ENCODE measurements around the gene BPIFB1. TPM values are rescaled to one million over a fixed set of nuclear protein-coding genes. Genes with fewer than 3 reads are reported as not detected.

BPIFB1 gene
- total RNA-seq, result 0.24 TPM
- 0.55 TPM for polyA plus RNA-seq
- long read RNA-seq, donor 1, result 0 reads
- long read RNA-seq, donor 2, result 0 reads
- long read RNA-seq, donor 3, result 0 reads
- long read RNA-seq, donor 4, result 0 reads
- long read RNA-seq, donor 5, partial matches to known transcripts, result 0 of 1 reads
- long read RNA-seq, donor 5, other reads (novel, unspliced or antisense), result 0 of 1 reads
- long read RNA-seq, donor 6, result 0 reads
- long read RNA-seq, donor 7, result 0 reads
- long read RNA-seq, donor 8, result 0 reads
- long read RNA-seq, donor 9, result 0 reads
- long read RNA-seq, donor 10, result 0 reads

- H3K27me3 ChIP-seq (ENCODE audit: control insufficient read depth in 2 of 2, insufficient read depth in 1 of 2, low read length in 1 of 2), result peaks cover 2 to 17% of the 10 kb centered on the region in 2 donors
- 89% methylated on average over 13 of the region's 13 CpGs for WGBS
- DNase-seq (ENCODE audit: low read depth in 6 of 9, low spot score in 9 of 9), result no peak
Measured at GRCh38 chr20:33282991-33283555, at the start of gene BPIFB1. Gene BPIFB1, plus strand, starts transcription at chr20:33283214. Its CDS starts 2,860 bp downstream, at chr20:33286074.

GRCh38 chr20:33234050-33234449 lies 49.0 kb upstream of the BPIFB1 start:
- H3K27me3 ChIP-seq (ENCODE audit: control insufficient read depth in 2 of 2, insufficient read depth in 1 of 2, low read length in 1 of 2), result peaks cover 0 to 3% of the 10 kb centered on the region in 2 donors
- H3K9me3 ChIP-seq (ENCODE audit: control insufficient read depth in 2 of 2, insufficient read depth in 1 of 2, low read length in 1 of 2), result no peaks in the 10 kb centered on the region
- 96% methylated on average over 2 of the region's 2 CpGs for WGBS

More at GRCh38 chr20:33282991-33283555, at the start of gene BPIFB1:
- Histone ChIP-seq H3K4me3 (ENCODE audit: low read length in 2 of 2) (no peak within 1 kb of the TSS), H3K36me3 (ENCODE audit: control insufficient read depth in 2 of 2, insufficient read depth in 2 of 2, low read length in 1 of 2) (no peaks in the 10 kb centered on the region), H3K27ac (ENCODE audit: low read depth in 1 of 2, low read length in 1 of 2) (no peak within 1 kb of the TSS), H3K9me3 (ENCODE audit: control insufficient read depth in 2 of 2, insufficient read depth in 1 of 2, low read length in 1 of 2) (no peaks in the 10 kb centered on the region), H3K4me1 (ENCODE audit: control insufficient read depth in 2 of 2, insufficient read depth in 2 of 2, low read length in 2 of 2) (no peaks in the 10 kb centered on the region)

GRCh38 chr20:33235696-33236095 lies 47.3 kb upstream of the BPIFB1 start, which contains the start of gene BPIFA1:
Gene BPIFA1, plus strand, starts transcription at chr20:33235996. Its CDS starts 1,716 bp downstream, at chr20:33237712.
- WGBS, result 78% methylated on average over 5 of the region's 5 CpGs
- H3K27me3 ChIP-seq (ENCODE audit: control insufficient read depth in 2 of 2, insufficient read depth in 1 of 2, low read length in 1 of 2), result peaks cover 0 to 3% of the 10 kb centered on the region in 2 donors

More at GRCh38 chr20:33234050-33234449, 49.0 kb upstream of the BPIFB1 start:
- Histone ChIP-seq H3K27ac (ENCODE audit: low read depth in 1 of 2, low read length in 1 of 2) (no peak overlapping the region), H3K4me3 (ENCODE audit: low read length in 2 of 2) (no peak overlapping the region), H3K4me1 (ENCODE audit: control insufficient read depth in 2 of 2, insufficient read depth in 2 of 2, low read length in 2 of 2) (no peaks in the 10 kb centered on the region), H3K36me3 (ENCODE audit: control insufficient read depth in 2 of 2, insufficient read depth in 2 of 2, low read length in 1 of 2) (no peaks in the 10 kb centered on the region)
- DNase-seq (ENCODE audit: low read depth in 6 of 9, low spot score in 9 of 9), result no peak

GRCh38 chr20:33236351-33236750 lies 46.7 kb upstream of the BPIFB1 start:
- 77% methylated on average over 1 of the region's 1 CpG for WGBS
- no peaks in the 10 kb centered on the region for H3K9me3 ChIP-seq (ENCODE audit: control insufficient read depth in 2 of 2, insufficient read depth in 1 of 2, low read length in 1 of 2)

More at GRCh38 chr20:33235696-33236095, 47.3 kb upstream of the BPIFB1 start, which contains the start of gene BPIFA1:
- Histone ChIP-seq H3K27ac (ENCODE audit: low read depth in 1 of 2, low read length in 1 of 2) (no peak within 1 kb of the TSS), H3K4me1 (ENCODE audit: control insufficient read depth in 2 of 2, insufficient read depth in 2 of 2, low read length in 2 of 2) (no peaks in the 10 kb centered on the region), H3K9me3 (ENCODE audit: control insufficient read depth in 2 of 2, insufficient read depth in 1 of 2, low read length in 1 of 2) (no peaks in the 10 kb centered on the region), H3K36me3 (ENCODE audit: control insufficient read depth in 2 of 2, insufficient read depth in 2 of 2, low read length in 1 of 2) (no peaks in the 10 kb centered on the region), H3K4me3 (ENCODE audit: low read length in 2 of 2) (no peak within 1 kb of the TSS)
- DNase-seq (ENCODE audit: low read depth in 6 of 9, low spot score in 9 of 9), result no peak

GRCh38 chr20:33237989-33238388 lies 45.0 kb upstream of the BPIFB1 start:
- no peak overlapping the region for H3K27ac ChIP-seq (ENCODE audit: low read depth in 1 of 2, low read length in 1 of 2)
- WGBS, result 88% methylated on average over 6 of the region's 6 CpGs
- peaks cover 0 to 3% of the 10 kb centered on the region in 2 donors for H3K27me3 ChIP-seq (ENCODE audit: control insufficient read depth in 2 of 2, insufficient read depth in 1 of 2, low read length in 1 of 2)
- no peaks in the 10 kb centered on the region for H3K36me3 ChIP-seq (ENCODE audit: control insufficient read depth in 2 of 2, insufficient read depth in 2 of 2, low read length in 1 of 2)
- DNase-seq (ENCODE audit: low read depth in 6 of 9, low spot score in 9 of 9), result no peak
- H3K9me3 ChIP-seq (ENCODE audit: control insufficient read depth in 2 of 2, insufficient read depth in 1 of 2, low read length in 1 of 2), result no peaks in the 10 kb centered on the region
- no peaks in the 10 kb centered on the region for H3K4me1 ChIP-seq (ENCODE audit: control insufficient read depth in 2 of 2, insufficient read depth in 2 of 2, low read length in 2 of 2)
- H3K4me3 ChIP-seq (ENCODE audit: low read length in 2 of 2), result no peak overlapping the region

More at GRCh38 chr20:33236351-33236750, 46.7 kb upstream of the BPIFB1 start:
- Histone ChIP-seq H3K27me3 (ENCODE audit: control insufficient read depth in 2 of 2, insufficient read depth in 1 of 2, low read length in 1 of 2) (peaks cover 0 to 3% of the 10 kb centered on the region in 2 donors), H3K27ac (ENCODE audit: low read depth in 1 of 2, low read length in 1 of 2) (no peak overlapping the region), H3K36me3 (ENCODE audit: control insufficient read depth in 2 of 2, insufficient read depth in 2 of 2, low read length in 1 of 2) (no peaks in the 10 kb centered on the region), H3K4me1 (ENCODE audit: control insufficient read depth in 2 of 2, insufficient read depth in 2 of 2, low read length in 2 of 2) (no peaks in the 10 kb centered on the region), H3K4me3 (ENCODE audit: low read length in 2 of 2) (no peak overlapping the region)
- no peak for DNase-seq (ENCODE audit: low read depth in 6 of 9, low spot score in 9 of 9)

- no peaks in the 10 kb centered on the region for H3K36me3 ChIP-seq (ENCODE audit: control insufficient read depth in 2 of 2, insufficient read depth in 2 of 2, low read length in 1 of 2)
- H3K4me1 ChIP-seq (ENCODE audit: control insufficient read depth in 2 of 2, insufficient read depth in 2 of 2, low read length in 2 of 2), result no peaks in the 10 kb centered on the region
- WGBS, result 59% methylated on average over 1 of the region's 1 CpG
- no peak overlapping the region for H3K4me3 ChIP-seq (ENCODE audit: low read length in 2 of 2)
- no peaks in the 10 kb centered on the region for H3K9me3 ChIP-seq (ENCODE audit: control insufficient read depth in 2 of 2, insufficient read depth in 1 of 2, low read length in 1 of 2)
- no peaks in the 10 kb centered on the region for H3K27me3 ChIP-seq (ENCODE audit: control insufficient read depth in 2 of 2, insufficient read depth in 1 of 2, low read length in 1 of 2)
- DNase-seq (ENCODE audit: low read depth in 6 of 9, low spot score in 9 of 9), result no peak
- no peak overlapping the region for H3K27ac ChIP-seq (ENCODE audit: low read depth in 1 of 2, low read length in 1 of 2)
Measured at GRCh38 chr20:33239418-33239817, 43.6 kb upstream of the BPIFB1 start.

GRCh38 chr20:33239979-33240736 lies 42.9 kb upstream of the BPIFB1 start:
- whole genome bisulfite sequencing, result 87% methylated on average over 4 of the region's 4 CpGs
- H3K36me3 ChIP-seq (ENCODE audit: control insufficient read depth in 2 of 2, insufficient read depth in 2 of 2, low read length in 1 of 2), result no peaks in the 10 kb centered on the region

GRCh38 chr20:33240923-33241322 lies 42.1 kb upstream of the BPIFB1 start:
- Histone ChIP-seq H3K9me3 (ENCODE audit: control insufficient read depth in 2 of 2, insufficient read depth in 1 of 2, low read length in 1 of 2) (no peaks in the 10 kb centered on the region), H3K36me3 (ENCODE audit: control insufficient read depth in 2 of 2, insufficient read depth in 2 of 2, low read length in 1 of 2) (no peaks in the 10 kb centered on the region), H3K4me3 (ENCODE audit: low read length in 2 of 2) (no peak overlapping the region), H3K4me1 (ENCODE audit: control insufficient read depth in 2 of 2, insufficient read depth in 2 of 2, low read length in 2 of 2) (no peaks in the 10 kb centered on the region), H3K27me3 (ENCODE audit: control insufficient read depth in 2 of 2, insufficient read depth in 1 of 2, low read length in 1 of 2) (no peaks in the 10 kb centered on the region), H3K27ac (ENCODE audit: low read depth in 1 of 2, low read length in 1 of 2) (no peak overlapping the region)
- WGBS, result 85% methylated on average over 5 of the region's 5 CpGs
- no peak for DNase-seq (ENCODE audit: low read depth in 6 of 9, low spot score in 9 of 9)

More at GRCh38 chr20:33239979-33240736, 42.9 kb upstream of the BPIFB1 start:
- Histone ChIP-seq H3K9me3 (ENCODE audit: control insufficient read depth in 2 of 2, insufficient read depth in 1 of 2, low read length in 1 of 2) (no peaks in the 10 kb centered on the region), H3K4me3 (ENCODE audit: low read length in 2 of 2) (no peak overlapping the region), H3K27ac (ENCODE audit: low read depth in 1 of 2, low read length in 1 of 2) (no peak overlapping the region), H3K27me3 (ENCODE audit: control insufficient read depth in 2 of 2, insufficient read depth in 1 of 2, low read length in 1 of 2) (no peaks in the 10 kb centered on the region), H3K4me1 (ENCODE audit: control insufficient read depth in 2 of 2, insufficient read depth in 2 of 2, low read length in 2 of 2) (no peaks in the 10 kb centered on the region)
- no peak for DNase-seq (ENCODE audit: low read depth in 6 of 9, low spot score in 9 of 9)
